ENCODE results near the gene GRIN3B.
A peak's percentile ranks its signal among the peaks of the same experiment; 100 is the strongest.

The GRIN3B gene

DNA sequence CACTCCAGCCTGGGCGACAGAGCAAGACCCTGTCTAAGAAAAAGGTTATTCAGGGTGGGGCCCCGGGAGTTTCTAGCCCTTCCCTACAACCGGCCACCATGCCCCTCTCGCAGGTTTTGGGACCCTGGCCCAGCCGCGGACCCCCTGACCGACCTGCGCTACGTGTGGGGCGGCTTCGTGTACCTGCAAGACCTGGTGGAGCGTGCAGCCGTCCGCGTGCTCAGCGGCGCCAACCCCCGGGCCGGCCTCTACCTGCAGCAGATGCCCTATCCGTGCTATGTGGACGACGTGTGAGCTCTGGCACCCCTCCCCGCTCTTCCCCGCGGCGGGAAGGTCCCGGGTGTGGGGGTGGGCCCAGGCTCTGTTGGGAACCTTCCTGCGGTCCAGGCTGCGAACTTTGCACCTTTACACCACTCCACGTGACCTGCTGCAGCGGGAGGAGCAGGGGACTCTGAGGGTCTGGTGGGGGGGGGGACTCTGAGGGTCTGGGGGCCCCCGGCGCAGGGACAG, 46.0 kb downstream of the GRIN3B start:
- DNase-seq, result no peak

DNA sequence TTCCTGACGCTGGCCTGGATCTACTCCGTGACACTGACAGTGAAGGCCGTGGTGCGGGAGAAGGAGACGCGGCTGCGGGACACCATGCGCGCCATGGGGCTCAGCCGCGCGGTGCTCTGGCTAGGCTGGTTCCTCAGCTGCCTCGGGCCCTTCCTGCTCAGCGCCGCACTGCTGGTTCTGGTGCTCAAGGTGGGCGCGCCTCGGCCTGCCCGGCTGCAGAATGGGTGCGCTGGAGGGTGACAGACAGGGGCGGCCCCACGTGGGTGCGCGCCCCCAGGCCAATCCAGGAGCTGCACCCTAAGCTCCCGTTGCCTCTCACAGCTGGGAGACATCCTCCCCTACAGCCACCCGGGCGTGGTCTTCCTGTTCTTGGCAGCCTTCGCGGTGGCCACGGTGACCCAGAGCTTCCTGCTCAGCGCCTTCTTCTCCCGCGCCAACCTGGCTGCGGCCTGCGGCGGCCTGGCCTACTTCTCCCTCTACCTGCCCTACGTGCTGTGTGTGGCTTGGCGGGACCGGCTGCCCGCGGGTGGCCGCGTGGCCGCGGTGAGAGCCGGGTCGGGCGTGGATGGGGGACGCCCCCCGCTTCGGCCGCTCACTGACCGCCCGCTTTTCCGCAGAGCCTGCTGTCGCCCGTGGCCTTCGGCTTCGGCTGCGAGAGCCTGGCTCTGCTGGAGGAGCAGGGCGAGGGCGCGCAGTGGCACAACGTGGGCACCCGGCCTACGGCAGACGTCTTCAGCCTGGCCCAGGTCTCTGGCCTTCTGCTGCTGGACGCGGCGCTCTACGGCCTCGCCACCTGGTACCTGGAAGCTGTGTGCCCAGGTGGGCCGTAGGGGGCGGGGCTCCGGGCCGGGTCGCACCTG, 46.8 kb downstream of the GRIN3B start:
- no peak for DNase-seq

DNA sequence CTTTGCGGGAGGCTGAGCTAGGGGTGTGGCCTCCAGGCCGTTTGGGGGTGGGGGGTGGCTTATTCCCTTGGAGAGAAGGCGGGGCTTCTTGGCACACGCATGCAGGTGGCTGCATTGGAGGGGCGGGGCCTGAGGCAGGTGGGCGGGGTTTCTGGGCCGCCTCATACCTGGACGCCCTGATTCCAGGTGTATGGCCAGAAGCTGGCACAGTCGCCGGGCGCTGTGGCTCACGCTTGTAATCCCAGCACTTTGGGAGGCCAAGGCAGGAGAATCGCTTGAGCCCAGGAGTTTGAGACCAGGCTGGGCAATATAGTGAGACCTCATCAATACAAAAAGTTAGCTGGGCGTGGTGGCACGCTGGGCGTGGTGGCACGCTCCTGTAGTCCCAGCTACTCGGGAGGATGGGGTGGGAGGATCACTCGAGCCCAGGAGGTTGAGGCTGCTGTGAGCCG, 47.5 kb downstream of the GRIN3B start:
- no peak for DNase-seq

DNA sequence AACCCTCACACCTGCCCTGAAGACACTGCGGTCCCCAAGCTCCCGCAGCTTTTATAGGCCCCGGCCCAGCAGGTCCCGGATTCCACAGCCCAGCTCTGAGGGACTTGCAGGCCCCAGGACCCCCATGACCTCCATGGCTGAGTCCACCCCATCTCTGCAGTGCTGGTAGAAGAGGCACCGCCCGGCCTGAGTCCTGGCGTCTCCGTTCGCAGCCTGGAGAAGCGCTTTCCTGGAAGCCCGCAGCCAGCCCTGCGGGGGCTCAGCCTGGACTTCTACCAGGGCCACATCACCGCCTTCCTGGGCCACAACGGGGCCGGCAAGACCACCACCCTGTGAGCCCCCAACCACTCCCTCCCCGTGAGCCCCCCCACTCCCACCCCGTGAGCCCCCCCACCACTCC, 48.9 kb downstream of the GRIN3B start:
- no peak for DNase-seq

DNA sequence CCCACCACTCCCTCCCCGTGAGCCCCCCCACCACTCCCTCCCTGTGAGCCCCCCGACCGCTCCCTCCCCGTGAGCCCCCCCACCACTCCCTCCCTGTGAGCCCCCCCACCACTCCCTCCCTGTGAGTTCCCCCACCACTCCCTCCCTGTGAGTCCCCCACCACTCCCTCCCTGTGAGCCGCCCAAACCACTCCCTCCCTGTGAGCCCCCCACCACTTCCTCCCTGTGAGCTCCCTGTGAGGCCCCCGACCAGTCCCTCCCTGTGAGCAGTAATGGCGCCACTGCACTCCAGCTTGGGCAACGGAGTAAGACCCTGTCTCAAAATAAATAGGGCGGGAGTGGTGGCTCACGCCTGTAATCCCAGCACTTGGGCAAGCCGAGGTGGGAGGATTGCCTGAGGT, 49.6 kb downstream of the GRIN3B start:
- DNase-seq, result no peak

DNA sequence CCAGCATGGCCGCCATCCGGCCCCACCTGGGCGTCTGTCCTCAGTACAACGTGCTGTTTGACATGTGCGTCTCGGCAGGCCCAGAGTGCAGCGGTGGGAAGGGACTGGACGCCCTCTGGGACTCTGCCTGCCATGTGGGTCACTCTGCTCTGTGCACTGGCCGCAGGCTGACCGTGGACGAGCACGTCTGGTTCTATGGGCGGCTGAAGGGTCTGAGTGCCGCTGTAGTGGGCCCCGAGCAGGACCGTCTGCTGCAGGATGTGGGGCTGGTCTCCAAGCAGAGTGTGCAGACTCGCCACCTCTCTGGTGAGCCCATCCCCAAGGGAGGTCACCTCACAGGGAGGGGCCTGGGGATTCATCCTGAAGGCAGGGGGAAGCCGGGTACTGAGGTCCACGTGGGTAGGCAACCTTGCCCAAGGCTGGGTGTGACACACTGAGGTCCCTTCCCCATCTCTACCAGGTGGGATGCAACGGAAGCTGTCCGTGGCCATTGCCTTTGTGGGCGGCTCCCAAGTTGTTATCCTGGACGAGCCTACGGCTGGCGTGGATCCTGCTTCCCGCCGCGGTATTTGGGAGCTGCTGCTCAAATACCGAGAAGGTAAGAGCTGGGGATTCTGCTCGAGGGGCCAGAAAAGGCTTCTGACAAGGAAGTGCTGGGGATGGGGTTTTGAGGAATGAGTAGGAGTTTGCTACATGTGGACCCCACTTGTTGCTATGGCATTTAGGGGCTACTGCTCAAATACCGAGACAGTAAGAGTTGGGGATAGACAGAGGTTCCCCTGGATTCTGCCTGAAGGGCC, 51.0 kb downstream of the GRIN3B start:
- no peak for DNase-seq

DNA sequence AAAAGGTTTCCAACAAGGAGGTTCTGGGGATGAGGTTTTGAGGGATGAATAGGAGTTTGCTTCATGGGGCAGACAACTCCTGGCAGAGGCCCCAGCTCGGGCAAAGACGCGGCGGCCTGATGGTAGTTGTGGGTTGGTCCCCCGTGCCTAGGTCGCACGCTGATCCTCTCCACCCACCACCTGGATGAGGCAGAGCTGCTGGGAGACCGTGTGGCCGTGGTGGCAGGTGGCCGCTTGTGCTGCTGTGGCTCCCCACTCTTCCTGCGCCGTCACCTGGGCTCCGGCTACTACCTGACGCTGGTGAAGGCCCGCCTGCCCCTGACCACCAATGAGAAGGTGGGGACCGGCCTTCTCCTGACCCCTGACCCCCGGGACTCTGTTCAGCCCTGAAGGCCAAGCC, 51.6 kb downstream of the GRIN3B start:
- DNase-seq, result no peak

DNA sequence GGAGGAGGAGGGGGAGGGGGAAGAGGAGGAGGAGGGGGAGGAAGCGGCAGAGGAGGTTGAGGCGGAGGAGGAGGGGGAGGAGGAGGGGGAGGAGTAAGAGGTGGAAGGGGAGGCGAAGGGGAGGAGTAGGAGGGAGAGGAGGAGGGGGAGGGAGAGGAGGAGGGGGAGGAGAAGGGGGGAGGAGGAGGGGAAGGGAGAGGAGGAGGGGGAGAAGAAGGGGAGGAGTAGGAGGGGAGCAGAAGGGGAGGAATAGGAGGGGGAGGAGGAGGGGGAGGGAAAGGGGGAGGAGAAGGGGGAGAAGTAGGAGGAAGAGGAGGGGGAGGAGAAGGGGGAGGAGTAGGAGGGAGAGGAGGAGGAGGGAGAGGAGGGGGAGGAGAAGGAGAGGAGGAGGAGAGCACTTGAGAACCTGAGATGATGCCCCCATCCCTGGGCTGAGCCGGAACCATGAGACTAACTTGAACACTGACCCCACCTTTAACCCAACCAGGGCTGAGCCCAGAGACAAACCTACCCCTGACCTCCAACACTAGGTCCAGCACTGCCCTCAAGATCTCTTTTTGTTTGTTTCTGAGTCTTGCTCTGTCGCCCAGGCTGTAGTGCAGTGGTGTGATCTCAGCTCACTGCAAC, 52.2 kb downstream of the GRIN3B start:
- DNase-seq, result no peak

DNA sequence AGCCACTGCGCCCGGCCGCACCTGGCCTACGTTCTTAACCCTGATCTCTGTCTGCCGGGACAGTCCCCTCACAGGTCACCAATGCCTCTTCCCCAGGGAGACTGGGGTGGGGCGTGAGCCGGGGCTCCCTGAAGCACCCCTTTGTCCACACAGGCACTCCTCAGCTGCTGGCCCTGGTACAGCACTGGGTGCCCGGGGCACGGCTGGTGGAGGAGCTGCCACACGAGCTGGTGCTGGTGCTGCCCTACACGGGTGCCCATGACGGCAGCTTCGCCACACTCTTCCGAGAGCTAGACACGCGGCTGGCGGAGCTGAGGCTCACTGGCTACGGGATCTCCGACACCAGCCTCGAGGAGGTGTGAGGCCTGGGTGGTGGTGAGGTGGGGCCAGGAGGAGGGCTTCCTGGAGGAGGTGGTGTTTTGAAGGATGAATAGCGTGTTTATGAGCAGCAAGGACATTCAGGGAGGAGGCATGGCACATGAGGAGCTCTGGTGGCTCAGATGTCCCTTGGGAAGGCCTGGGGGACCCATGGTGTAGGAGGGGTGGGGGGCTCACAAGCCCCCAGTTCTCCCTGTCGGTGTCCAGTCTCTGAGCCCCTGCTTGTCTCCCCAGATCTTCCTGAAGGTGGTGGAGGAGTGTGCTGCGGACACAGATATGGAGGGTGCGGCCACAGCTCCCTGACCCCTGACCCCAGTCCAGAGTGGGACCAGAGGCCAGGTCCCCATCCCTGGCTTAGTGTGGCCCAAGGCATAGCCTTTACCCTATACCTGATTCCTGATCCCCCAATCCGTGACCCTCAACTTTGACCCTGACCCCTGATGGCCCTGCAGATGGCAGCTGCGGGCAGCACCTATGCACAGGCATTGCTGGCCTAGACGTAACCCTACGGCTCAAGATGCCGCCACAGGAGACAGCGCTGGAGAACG, 53.2 kb downstream of the GRIN3B start:
- DNase-seq, result no peak

DNA sequence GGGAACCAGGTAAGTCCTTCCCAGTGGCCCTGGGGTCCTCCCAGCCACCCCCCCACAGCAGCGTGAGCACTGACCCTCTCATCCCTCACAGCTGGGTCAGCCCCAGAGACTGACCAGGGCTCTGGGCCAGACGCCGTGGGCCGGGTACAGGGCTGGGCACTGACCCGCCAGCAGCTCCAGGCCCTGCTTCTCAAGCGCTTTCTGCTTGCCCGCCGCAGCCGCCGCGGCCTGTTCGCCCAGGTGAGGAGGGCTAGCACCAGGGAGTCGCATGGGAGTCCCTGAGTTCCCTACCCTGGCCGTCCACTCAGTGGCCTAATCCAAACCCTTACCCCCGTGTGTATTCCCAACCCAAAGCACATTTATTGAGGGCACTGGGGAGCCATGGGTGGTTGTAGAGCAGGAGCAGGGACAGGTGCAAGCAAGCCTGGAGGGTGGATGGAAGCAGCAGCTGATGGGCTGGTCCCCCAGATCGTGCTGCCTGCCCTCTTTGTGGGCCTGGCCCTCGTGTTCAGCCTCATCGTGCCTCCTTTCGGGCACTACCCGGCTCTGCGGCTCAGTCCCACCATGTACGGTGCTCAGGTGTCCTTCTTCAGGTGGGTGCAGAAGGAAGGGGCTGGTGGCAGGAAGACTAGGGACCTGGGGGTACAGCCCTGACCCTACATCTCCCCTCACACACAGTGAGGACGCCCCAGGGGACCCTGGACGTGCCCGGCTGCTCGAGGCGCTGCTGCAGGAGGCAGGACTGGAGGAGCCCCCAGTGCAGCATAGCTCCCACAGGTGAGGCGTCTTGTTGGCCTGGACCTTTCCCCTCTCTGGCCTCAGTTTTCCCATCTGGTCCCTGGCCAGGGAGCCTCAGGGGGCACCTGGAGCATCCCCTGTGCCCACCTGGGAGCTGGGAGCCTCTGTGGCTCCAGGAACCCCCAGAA, 54.1 kb downstream of the GRIN3B start:
- no peak for DNase-seq

DNA sequence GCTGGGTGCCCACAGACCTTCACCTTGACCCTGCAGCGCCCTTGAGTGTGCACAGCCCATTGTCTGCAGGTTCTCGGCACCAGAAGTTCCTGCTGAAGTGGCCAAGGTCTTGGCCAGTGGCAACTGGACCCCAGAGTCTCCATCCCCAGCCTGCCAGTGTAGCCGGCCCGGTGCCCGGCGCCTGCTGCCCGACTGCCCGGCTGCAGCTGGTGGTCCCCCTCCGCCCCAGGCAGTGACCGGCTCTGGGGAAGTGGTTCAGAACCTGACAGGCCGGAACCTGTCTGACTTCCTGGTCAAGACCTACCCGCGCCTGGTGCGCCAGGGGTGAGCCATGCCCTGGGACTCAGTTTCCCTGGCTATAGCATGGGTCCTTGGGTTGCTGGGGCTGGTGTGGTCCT, 54.8 kb downstream of the GRIN3B start:
- no peak for DNase-seq

DNA sequence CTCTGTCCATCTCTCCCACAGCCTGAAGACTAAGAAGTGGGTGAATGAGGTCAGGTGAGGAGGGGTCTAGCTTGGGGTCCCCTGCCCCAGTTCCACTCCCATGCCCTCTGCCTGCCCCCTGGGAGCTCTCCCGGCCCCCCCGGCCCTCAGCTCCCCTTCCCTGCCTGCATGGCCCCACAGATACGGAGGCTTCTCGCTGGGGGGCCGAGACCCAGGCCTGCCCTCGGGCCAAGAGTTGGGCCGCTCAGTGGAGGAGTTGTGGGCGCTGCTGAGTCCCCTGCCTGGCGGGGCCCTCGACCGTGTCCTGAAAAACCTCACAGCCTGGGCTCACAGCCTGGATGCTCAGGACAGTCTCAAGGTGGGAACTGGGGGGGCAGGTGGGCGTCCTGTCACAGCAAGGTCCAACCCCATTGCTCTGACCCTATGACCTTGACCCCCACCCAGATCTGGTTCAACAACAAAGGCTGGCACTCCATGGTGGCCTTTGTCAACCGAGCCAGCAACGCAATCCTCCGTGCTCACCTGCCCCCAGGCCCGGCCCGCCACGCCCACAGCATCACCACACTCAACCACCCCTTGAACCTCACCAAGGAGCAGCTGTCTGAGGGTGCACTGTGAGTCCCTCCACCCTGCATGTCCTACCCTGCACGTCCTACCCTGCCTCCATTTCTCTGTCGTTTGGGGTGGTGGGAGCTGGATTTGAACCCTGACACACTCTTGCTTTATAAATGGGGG, 55.8 kb downstream of the GRIN3B start:
- DNase-seq, result no peak

DNA sequence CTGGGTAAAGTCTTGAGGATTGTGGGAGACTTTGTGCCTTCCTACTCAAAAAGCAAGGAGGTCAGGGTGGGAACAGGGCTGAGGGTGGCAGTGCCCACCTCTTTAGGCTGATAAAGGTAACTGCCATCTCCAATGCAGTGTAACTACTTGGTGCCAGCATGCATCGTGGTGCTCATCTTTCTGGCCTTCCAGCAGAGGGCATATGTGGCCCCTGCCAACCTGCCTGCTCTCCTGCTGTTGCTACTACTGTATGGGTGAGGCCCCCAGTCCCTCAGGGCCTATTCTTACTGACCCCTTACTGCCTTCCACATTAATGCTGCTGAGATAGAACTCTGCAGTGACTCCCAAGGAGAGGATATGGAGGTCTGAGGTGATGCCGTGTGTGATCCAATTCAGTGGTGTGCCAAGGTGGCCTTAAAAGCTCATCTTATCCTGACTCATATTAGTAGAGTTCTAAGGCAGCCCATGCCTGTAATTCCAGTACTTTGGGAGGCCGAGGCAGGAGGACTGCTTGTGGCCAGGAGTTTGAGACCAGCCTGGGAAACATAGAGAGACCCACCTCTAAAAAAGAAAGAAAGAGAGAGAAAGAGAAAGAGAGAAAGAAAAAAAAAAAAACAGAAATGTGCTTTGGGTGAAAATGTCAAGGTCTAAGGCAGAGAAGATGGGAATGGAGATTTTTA, 57.1 kb downstream of the GRIN3B start:
- peak; percentile 67 for DNase-seq

DNA sequence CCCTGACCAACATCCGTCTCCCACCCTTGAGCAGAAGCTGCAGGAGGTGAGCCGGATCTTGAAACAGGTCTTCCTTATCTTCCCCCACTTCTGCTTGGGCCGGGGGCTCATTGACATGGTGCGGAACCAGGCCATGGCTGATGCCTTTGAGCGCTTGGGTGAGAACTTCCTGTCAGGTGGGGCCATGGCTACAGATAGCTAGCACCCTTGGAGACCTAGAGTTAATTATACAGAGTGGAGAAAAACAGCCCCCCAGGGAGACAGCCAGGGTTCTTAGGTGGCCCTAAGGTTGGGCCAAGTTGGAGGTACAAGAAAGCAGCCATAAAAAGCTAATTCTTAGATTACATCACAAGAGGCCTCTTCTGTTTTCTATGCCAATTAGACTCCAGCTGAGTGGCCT, 57.9 kb downstream of the GRIN3B start:
- no peak for DNase-seq

Data from CD4-positive, alpha-beta T cell treated with Interleukin-15 for 1 hour (primary cell).